Breast epithelium (tissue), 3 donors: Measurements from ENCODE around the gene PTPRN2.

Experiments used
- CTCF ChIP-seq, 3 donors: fragments of 450-650 bp; IDR thresholded peaks; one replicate each; pipeline ENCODE4 v1.5.1; 2016 to 2017; ENCODE audit warnings: antibody characterized with exemption in 3 of 3, mild to moderate bottlenecking in 3 of 3, moderate library complexity in 3 of 3
- POLR2A ChIP-seq: fragments of 450-650 bp; IDR thresholded peaks from one replicate; pipeline ENCODE4 v1.6.1; 2016; ENCODE audit warnings: antibody characterized with exemption, mild to moderate bottlenecking, moderate library complexity

- TF ChIP-seq CTCF (IDR thresholded peaks at IDR 0.05) (no peak), POLR2A (no peak)
These were observed 851.8 kb downstream of the PTPRN2 start for GRCh38 chr7:157735826-157736225.
